NCI-H774 (cell line): ENCODE measurements around the gene KDM1B.
A peak's percentile ranks its signal among the peaks of the same experiment; 100 is the strongest.
"Not testable (repeated sequence)": the region's sequence is repeated elsewhere in the genome, so short reads cannot be mapped to it uniquely, and the experiment has no call there.

ENCODE experiments used
- DNase-seq: peaks from one replicate; lab custom pipeline; 2025; lab: John Stamatoyannopoulos, UW

The KDM1B gene

GRCh38 chr6:18189196-18189595 lies 34.0 kb downstream of the KDM1B start:
- DNase-seq = no peak

- DNase-seq = no peak
These were observed 36.8 kb downstream of the KDM1B start for GRCh38 chr6:18192026-18192425.

- no peak for DNase-seq
These were observed 48.6 kb downstream of the KDM1B start for GRCh38 chr6:18203786-18204185.

GRCh38 chr6:18204691-18205090 lies 49.5 kb downstream of the KDM1B start:
- DNase-seq = no peak

GRCh38 chr6:18206591-18206990 lies 51.4 kb downstream of the KDM1B start:
- DNase-seq = no peak

GRCh38 chr6:18207438-18207837 lies 52.2 kb downstream of the KDM1B start:
- peak; percentile 27 for DNase-seq

- peak; percentile 52 for DNase-seq
These were observed 52.7 kb downstream of the KDM1B start for GRCh38 chr6:18207949-18208348.

GRCh38 chr6:18208778-18209177 lies 53.6 kb downstream of the KDM1B start:
- not testable (repeated sequence) for DNase-seq

- peak; percentile 13 for DNase-seq
These were observed 54.4 kb downstream of the KDM1B start for GRCh38 chr6:18209539-18210197.

GRCh38 chr6:18210707-18211106 lies 55.5 kb downstream of the KDM1B start:
- no peak for DNase-seq

- DNase-seq = no peak
These were observed 56.1 kb downstream of the KDM1B start for GRCh38 chr6:18211338-18211737.

- DNase-seq = no peak
These were observed 57.0 kb downstream of the KDM1B start for GRCh38 chr6:18212231-18212630.

GRCh38 chr6:18213439-18213838 lies 58.2 kb downstream of the KDM1B start:
- no peak for DNase-seq

GRCh38 chr6:18214003-18214402 lies 58.8 kb downstream of the KDM1B start:
- DNase-seq = no peak

GRCh38 chr6:18215436-18215835 lies 60.2 kb downstream of the KDM1B start:
- no peak for DNase-seq

GRCh38 chr6:18216411-18216810 lies 61.2 kb downstream of the KDM1B start:
- DNase-seq = no peak

- DNase-seq = no peak
These were observed 63.0 kb downstream of the KDM1B start for GRCh38 chr6:18218233-18218632.

GRCh38 chr6:18219591-18219990 lies 64.4 kb downstream of the KDM1B start:
- no peak for DNase-seq

- DNase-seq = no peak
These were observed 66.0 kb downstream of the KDM1B start for GRCh38 chr6:18221288-18221615.

GRCh38 chr6:18226451-18227105 lies 71.4 kb downstream of the KDM1B start:
- not testable (repeated sequence) for DNase-seq

GRCh38 chr6:18227166-18227565 lies 71.9 kb downstream of the KDM1B start:
- not testable (repeated sequence) for DNase-seq

GRCh38 chr6:18228590-18228989 lies 73.4 kb downstream of the KDM1B start:
- not testable (repeated sequence) for DNase-seq

GRCh38 chr6:18231856-18232255 lies 76.6 kb downstream of the KDM1B start:
- not testable (repeated sequence) for DNase-seq

- not testable (repeated sequence) for DNase-seq
These were observed 78.5 kb downstream of the KDM1B start for GRCh38 chr6:18233770-18234169.
